ENCODE measurements around the gene ATL2.
"Not testable (repeated sequence)": the region's sequence is repeated elsewhere in the genome, so short reads cannot be mapped to it uniquely, and the experiment has no call there.

ATL2 gene

DNA sequence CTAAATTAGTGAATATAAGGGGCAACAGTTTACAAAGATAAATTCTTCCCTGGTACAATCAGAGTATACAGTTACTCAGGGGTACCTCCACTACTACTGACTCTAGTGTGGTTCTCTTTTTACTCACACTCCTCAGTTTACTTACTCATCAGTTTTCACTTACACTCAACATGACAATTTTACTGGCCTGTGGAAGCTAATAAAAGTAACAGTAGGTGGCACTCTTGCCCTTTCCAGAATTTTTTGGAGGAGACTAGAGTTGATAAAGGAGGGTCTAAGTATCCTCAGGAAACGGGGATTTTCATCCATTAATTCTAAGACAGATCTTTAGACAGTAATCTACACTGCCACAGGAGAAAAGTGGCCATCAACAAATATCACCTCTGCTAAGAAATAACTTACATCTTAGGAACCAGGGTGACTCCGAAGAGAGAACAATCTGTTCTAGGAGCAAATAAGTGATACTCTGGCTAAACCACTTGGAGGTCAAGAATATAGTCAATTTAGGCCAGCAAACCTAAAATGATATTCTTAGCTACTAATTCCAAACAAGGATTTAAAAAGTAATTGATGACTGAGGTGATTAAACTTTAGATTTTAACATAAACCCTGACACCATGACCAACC is 61.3 kb downstream of the ATL2 start:
- no peak overlapping the region for H3K27ac Mint-ChIP-seq
- peak; percentile 91 for ATAC-seq
- no peaks in the 10 kb centered on the region for H3K4me1 Mint-ChIP-seq
- no peaks in the 10 kb centered on the region for H3K9me3 Mint-ChIP-seq
- DNase-seq = peak; percentile 19 to 23
- no peak overlapping the region for H3K4me3 Mint-ChIP-seq
- no peaks in the 10 kb centered on the region for H3K27me3 Mint-ChIP-seq

DNA sequence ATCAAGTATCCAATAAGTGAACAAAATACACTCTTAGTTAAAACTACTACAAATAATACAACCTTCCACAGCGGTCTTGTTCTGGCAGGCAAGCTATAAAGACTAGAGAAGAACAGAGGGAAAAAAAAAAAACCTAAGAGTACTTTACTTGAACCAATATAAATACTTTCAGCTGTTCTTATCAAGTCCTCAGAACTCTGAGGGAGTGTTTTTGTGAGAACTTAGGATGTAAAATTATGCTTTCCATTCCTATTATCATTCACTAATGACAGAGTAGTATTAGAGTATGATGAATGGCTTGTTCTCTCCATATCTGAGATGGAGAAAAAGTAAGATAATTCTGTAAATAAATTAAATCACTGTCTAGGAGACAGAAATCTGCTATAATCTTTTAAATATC is 68.3 kb downstream of the ATL2 start:
- Mint-ChIP-seq H3K9me3 (no peaks in the 10 kb centered on the region), H3K4me3 (no peak overlapping the region), H3K27ac (no peak overlapping the region), H3K4me1 (peaks cover 18% of the 10 kb centered on the region), H3K27me3 (no peaks in the 10 kb centered on the region)
- DNase-seq (no peak), ATAC-seq (no peak)

- no peaks in the 10 kb centered on the region for H3K9me3 Mint-ChIP-seq
- H3K27me3 Mint-ChIP-seq = no peaks in the 10 kb centered on the region
- no peak overlapping the region for H3K4me3 Mint-ChIP-seq
- H3K4me1 Mint-ChIP-seq = peaks cover 47% of the 10 kb centered on the region
- ATAC-seq (peak; percentile 71), DNase-seq (peak in 1 of 2 donors; percentile 11)
- peak overlapping the region in 1 of 2 donors; percentile 86 for H3K27ac Mint-ChIP-seq
Measured at GRCh38 chr2:38301969-38302702, 74.9 kb downstream of the ATL2 start.

GRCh38 chr2:38301340-38301968 is 75.6 kb downstream of the ATL2 start:
- peaks cover 45% of the 10 kb centered on the region for H3K4me1 Mint-ChIP-seq
- no peaks in the 10 kb centered on the region for H3K27me3 Mint-ChIP-seq
- H3K9me3 Mint-ChIP-seq = no peaks in the 10 kb centered on the region
- H3K4me3 Mint-ChIP-seq = no peak overlapping the region
- DNase-seq (peak in 1 of 2 donors; percentile 18), ATAC-seq (peak; percentile 73)
- H3K27ac Mint-ChIP-seq = peak overlapping the region; percentile 55 to 86

DNA sequence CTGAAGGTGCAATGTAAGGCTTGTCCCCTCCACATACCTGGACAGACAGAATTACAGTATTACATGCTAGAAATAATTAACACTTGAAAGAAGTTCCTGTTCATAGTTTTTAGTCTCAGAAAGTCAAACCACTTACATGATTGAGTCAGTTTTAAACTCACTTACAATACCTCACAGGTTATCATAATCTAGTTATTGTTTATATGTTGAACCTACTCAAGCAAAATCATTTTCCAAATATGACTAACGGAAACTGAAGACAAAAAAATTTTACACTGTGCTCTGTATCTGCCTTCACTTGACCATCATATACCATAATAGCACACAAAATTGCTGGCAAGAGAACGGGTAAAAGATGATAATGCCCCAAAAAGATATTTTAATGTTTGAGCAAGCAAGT is 78.5 kb downstream of the ATL2 start:
- H3K4me3 Mint-ChIP-seq = no peak overlapping the region
- H3K27ac Mint-ChIP-seq = no peak overlapping the region

DNA sequence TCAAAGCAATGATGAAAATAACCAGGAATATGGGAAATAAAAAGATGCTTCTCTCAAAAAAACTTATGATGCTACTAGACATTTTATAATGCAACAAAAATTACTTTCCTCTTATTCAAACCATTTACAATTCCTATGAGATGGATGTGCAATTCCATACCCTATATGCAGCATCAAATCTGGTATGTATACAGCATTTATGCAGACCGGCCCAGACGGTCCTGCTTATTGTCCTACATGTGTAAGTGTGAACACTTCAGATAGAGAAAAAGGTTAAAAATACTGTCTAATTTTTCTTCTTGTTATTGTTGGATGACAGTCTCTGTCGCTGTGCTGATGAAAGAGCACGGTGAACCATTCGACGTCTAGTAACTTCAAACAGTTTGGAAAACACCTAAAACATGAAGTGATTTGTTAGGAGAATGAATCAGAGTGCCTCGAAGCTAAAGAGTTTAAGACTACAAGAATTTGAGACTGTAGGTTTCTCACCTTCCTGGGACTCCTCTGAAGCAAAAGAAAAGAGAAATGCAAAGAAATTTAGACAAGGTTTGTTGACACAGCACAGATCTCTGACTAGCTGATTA is 80.8 kb downstream of the ATL2 start:
- peaks cover 5% of the 10 kb centered on the region for H3K4me1 Mint-ChIP-seq
- no peak overlapping the region for H3K4me3 Mint-ChIP-seq
- no peak for ATAC-seq
- no peaks in the 10 kb centered on the region for H3K9me3 Mint-ChIP-seq
- no peaks in the 10 kb centered on the region for H3K27me3 Mint-ChIP-seq
- no peak for DNase-seq
- peak overlapping the region in 1 of 2 donors; percentile 8 for H3K27ac Mint-ChIP-seq

More for the DNA sequence above, 78.5 kb downstream of the ATL2 start:
- DNase-seq (no peak), ATAC-seq (no peak)
- peaks cover 25% of the 10 kb centered on the region for H3K4me1 Mint-ChIP-seq
- no peaks in the 10 kb centered on the region for H3K27me3 Mint-ChIP-seq
- no peaks in the 10 kb centered on the region for H3K9me3 Mint-ChIP-seq

GRCh38 chr2:38294597-38294996 is 82.5 kb downstream of the ATL2 start:
- no peak overlapping the region for H3K27ac Mint-ChIP-seq
- no peak for ATAC-seq
- no peak overlapping the region for H3K4me3 Mint-ChIP-seq
- H3K9me3 Mint-ChIP-seq = no peaks in the 10 kb centered on the region
- no peaks in the 10 kb centered on the region for H3K4me1 Mint-ChIP-seq
- no peaks in the 10 kb centered on the region for H3K27me3 Mint-ChIP-seq
- DNase-seq = no peak

DNA sequence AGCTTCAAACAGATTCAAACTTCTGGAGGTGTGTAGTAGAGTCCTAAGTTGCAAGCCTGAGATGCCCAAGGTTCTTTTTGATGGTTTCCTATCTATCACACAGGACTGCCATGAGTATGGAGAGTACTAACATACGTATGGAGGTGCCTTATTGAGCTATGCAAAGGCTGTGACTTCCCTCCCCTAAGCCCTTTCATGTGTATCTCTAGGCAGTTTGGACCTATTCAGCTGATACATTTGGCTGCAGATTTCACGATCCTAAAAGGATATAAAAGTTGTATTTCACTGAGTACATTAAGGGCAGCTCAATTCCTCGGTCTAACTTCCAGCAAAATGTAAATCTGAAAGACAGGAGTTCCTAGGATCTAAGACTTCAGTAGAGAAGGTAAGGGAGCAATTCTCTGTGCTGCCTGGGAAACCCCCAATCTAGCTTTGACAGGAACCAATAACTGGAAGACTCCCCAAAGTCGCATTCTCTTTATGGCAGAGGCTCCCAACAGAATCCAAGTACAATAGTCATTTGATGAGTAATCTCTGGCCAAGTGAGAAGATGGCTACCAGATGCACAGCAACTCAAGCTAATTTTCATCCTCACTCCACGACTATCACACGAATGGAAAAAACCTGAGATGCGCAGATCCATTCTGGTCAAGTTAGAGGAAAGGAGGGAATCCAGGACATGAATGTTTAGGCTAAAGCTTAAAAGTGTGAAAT is 83.8 kb downstream of the ATL2 start:
- no peaks in the 10 kb centered on the region for H3K4me1 Mint-ChIP-seq
- no peaks in the 10 kb centered on the region for H3K9me3 Mint-ChIP-seq
- no peaks in the 10 kb centered on the region for H3K27me3 Mint-ChIP-seq
- DNase-seq = no peak
- H3K27ac Mint-ChIP-seq = no peak overlapping the region
- H3K4me3 Mint-ChIP-seq = no peak overlapping the region
- no peak for ATAC-seq

DNA sequence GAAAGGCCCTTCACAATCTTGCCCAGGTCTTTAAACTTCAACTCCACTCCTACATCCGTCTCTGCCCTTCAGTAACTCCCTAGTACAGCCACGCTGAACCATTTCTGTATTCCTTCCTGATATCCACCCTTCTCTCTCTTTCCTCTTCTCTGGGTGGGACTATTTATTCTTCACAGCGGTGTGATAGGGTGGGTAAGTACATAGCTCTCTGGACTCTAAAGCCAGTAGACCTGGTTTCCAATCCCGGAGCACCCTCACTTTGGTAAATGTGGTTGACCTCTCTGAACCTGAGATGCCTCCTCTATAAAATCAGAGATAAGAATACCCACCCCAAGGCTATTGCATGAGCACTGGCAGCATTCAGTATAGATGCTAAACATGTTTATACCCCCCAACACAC is 86.7 kb downstream of the ATL2 start:
- H3K4me1 Mint-ChIP-seq = no peaks in the 10 kb centered on the region
- DNase-seq = no peak
- peaks cover 12% of the 10 kb centered on the region for H3K27me3 Mint-ChIP-seq
- H3K9me3 Mint-ChIP-seq = no peaks in the 10 kb centered on the region
- ATAC-seq = no peak
- no peak overlapping the region for H3K4me3 Mint-ChIP-seq
- H3K27ac Mint-ChIP-seq = no peak overlapping the region

GRCh38 chr2:38284971-38285370 is 92.1 kb downstream of the ATL2 start:
- H3K27me3 Mint-ChIP-seq = peaks cover 12% of the 10 kb centered on the region
- H3K9me3 Mint-ChIP-seq = no peaks in the 10 kb centered on the region
- H3K27ac Mint-ChIP-seq = peak overlapping the region in 1 of 2 donors; percentile 36
- no peaks in the 10 kb centered on the region for H3K4me1 Mint-ChIP-seq
- no peak for DNase-seq
- ATAC-seq = no peak
- no peak overlapping the region for H3K4me3 Mint-ChIP-seq

DNA sequence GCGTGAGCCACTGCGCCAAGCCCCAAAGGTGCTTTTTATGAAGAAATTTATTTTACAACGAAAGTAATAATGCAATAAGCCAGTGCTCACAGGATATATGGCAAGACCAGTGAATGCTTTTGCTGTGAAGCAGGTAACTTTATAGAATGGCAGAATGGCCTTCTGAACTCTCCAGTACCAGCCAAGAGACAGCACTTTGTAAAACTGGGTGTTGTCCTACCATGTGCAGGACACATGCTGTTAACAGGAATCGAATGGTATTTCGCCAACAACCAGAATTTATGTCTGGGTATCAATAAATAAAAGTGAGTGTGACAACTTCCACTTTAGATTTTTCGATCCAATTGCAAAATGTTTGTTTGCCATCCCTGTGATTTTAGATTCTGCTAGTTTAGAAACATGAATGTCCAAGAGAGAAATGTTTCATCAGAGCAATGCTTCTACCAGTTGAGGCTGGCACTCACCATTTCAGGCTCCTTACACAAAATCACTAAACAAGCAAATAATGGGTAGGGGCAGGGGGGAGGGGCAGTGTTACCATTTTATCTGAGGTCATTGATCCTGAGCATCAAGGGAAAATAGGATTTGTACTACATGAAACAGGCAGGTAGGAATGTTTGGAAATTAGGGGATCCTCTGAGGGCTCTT is 95.9 kb downstream of the ATL2 start:
- H3K9me3 Mint-ChIP-seq = no peaks in the 10 kb centered on the region
- no peak overlapping the region for H3K27ac Mint-ChIP-seq
- ATAC-seq = no peak
- H3K4me3 Mint-ChIP-seq = no peak overlapping the region
- no peak for DNase-seq
- no peaks in the 10 kb centered on the region for H3K27me3 Mint-ChIP-seq
- H3K4me1 Mint-ChIP-seq = no peaks in the 10 kb centered on the region

DNA sequence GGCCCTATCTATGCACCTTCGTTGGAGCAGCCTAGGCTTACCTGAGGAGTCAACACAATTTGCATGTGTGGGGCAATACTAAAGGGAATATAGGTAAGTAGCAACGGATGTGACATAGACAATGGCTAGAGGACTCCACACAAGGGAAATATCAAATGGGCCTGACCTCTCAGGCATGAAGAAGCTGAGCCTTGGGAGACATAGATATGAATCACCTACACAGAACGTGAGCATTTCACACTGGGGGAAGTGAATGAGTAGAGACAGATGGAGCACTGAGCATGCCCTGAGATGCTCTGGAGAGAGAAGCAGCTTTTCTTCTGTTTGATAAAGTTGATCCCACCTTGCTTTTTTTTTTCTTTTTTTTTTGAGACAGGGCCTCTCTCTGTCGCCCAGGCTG is 97.9 kb downstream of the ATL2 start:
- ATAC-seq (no peak), DNase-seq (no peak)
- Mint-ChIP-seq H3K4me3 (no peak overlapping the region), H3K4me1 (peaks cover 5% of the 10 kb centered on the region), H3K27me3 (peaks cover 5% of the 10 kb centered on the region), H3K9me3 (no peaks in the 10 kb centered on the region), H3K27ac (no peak overlapping the region)

DNA sequence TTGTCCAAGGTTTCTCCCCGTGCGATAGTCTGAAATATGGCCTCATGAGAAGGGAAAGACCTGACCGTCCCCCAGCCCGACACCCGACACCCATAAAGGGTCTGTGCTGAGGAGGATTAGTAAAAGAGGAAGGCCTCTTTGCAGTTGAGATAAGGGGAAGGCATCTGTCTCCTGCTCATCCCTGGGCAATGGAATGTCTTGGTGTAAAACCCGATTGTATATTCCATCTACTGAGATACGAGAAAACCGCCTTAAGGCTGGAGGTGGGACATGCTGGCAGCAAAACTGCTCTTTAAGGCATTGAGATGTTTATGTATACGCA is 99.0 kb downstream of the ATL2 start:
- H3K27me3 Mint-ChIP-seq, H3K27ac Mint-ChIP-seq, H3K4me1 Mint-ChIP-seq, DNase-seq, H3K9me3 Mint-ChIP-seq, ATAC-seq, H3K4me3 Mint-ChIP-seq: not testable (repeated sequence)

GRCh38 chr2:38277245-38278116 is 99.6 kb downstream of the ATL2 start:
- H3K4me3 Mint-ChIP-seq = no peak overlapping the region

More at GRCh38 chr2:38277245-38278116, 99.6 kb downstream of the ATL2 start:
- peaks cover 5% of the 10 kb centered on the region for H3K27me3 Mint-ChIP-seq
- no peaks in the 10 kb centered on the region for H3K9me3 Mint-ChIP-seq
- peaks cover 5% of the 10 kb centered on the region for H3K4me1 Mint-ChIP-seq
- H3K27ac Mint-ChIP-seq = no peak overlapping the region
- DNase-seq (no peak), ATAC-seq (no peak)

All from stimulated activated naive CD8-positive, alpha-beta T cell treated with anti-CD3 and anti-CD28 coated beads, Interleukin-15, amount 100 ng/mL, for 72 hours (primary cell).